Measurements from ENCODE around the gene PTPRT.

PTPRT gene

GRCh38 chr20:42082611-42083010 lies 1107.1 kb downstream of the PTPRT start:
- no peak for DNase-seq
- in situ Hi-C loops (cut with HindIII; ENCODE audit: low pct_ligation_motif_present, low pct_unique_long_range_greater_than_20kb, low sequenced_read_pairs), result no loop called here

- in situ Hi-C loops (cut with HindIII; ENCODE audit: low pct_ligation_motif_present, low pct_unique_long_range_greater_than_20kb, low sequenced_read_pairs), result no loop called here
These were observed 1108.8 kb downstream of the PTPRT start for GRCh38 chr20:42080956-42081355.

GRCh38 chr20:42074944-42075343 lies 1114.8 kb downstream of the PTPRT start:
- no peak for DNase-seq
- in situ Hi-C loops (cut with HindIII; ENCODE audit: low pct_ligation_motif_present, low pct_unique_long_range_greater_than_20kb, low sequenced_read_pairs), result no loop called here

More at GRCh38 chr20:42080956-42081355, 1108.8 kb downstream of the PTPRT start:
- no peak for DNase-seq

GRCh38 chr20:42067596-42067995 lies 1122.1 kb downstream of the PTPRT start:
- DNase-seq, result no peak
- in situ Hi-C loops (cut with HindIII; ENCODE audit: low pct_ligation_motif_present, low pct_unique_long_range_greater_than_20kb, low sequenced_read_pairs), result no loop called here

- in situ Hi-C loops (cut with HindIII; ENCODE audit: low pct_ligation_motif_present, low pct_unique_long_range_greater_than_20kb, low sequenced_read_pairs), result no loop called here
- DNase-seq, result no peak
These were observed 1122.5 kb downstream of the PTPRT start for GRCh38 chr20:42067174-42067573.

GRCh38 chr20:42063141-42063540 lies 1126.6 kb downstream of the PTPRT start:
- in situ Hi-C loops (cut with HindIII; ENCODE audit: low pct_ligation_motif_present, low pct_unique_long_range_greater_than_20kb, low sequenced_read_pairs), result no loop called here

GRCh38 chr20:42053350-42053749 lies 1136.4 kb downstream of the PTPRT start:
- DNase-seq, result no peak
- in situ Hi-C loops (cut with HindIII; ENCODE audit: low pct_ligation_motif_present, low pct_unique_long_range_greater_than_20kb, low sequenced_read_pairs), result no loop called here

More at GRCh38 chr20:42063141-42063540, 1126.6 kb downstream of the PTPRT start:
- DNase-seq, result no peak

GRCh38 chr20:42051921-42052320 lies 1137.8 kb downstream of the PTPRT start:
- DNase-seq, result no peak
- in situ Hi-C loops (cut with HindIII; ENCODE audit: low pct_ligation_motif_present, low pct_unique_long_range_greater_than_20kb, low sequenced_read_pairs), result no loop called here

- in situ Hi-C loops (cut with HindIII; ENCODE audit: low pct_ligation_motif_present, low pct_unique_long_range_greater_than_20kb, low sequenced_read_pairs), result no loop called here
- DNase-seq, result no peak
These were observed 1143.2 kb downstream of the PTPRT start for GRCh38 chr20:42046371-42047085.

GRCh38 chr20:42043921-42044320 lies 1145.8 kb downstream of the PTPRT start:
- in situ Hi-C loops (cut with HindIII; ENCODE audit: low pct_ligation_motif_present, low pct_unique_long_range_greater_than_20kb, low sequenced_read_pairs), result no loop called here
- no peak for DNase-seq

GRCh38 chr20:42041000-42041565 lies 1148.6 kb downstream of the PTPRT start:
- no peak for DNase-seq
- in situ Hi-C loops (cut with HindIII; ENCODE audit: low pct_ligation_motif_present, low pct_unique_long_range_greater_than_20kb, low sequenced_read_pairs), result no loop called here

GRCh38 chr20:42027746-42028268 lies 1161.9 kb downstream of the PTPRT start:
- in situ Hi-C loops (cut with HindIII; ENCODE audit: low pct_ligation_motif_present, low pct_unique_long_range_greater_than_20kb, low sequenced_read_pairs), result no loop called here
- peak; percentile 6 for DNase-seq

- in situ Hi-C loops (cut with HindIII; ENCODE audit: low pct_ligation_motif_present, low pct_unique_long_range_greater_than_20kb, low sequenced_read_pairs), result no loop called here
- DNase-seq, result no peak
These were observed 1163.1 kb downstream of the PTPRT start for GRCh38 chr20:42026599-42026998.

GRCh38 chr20:42024653-42025052 lies 1165.1 kb downstream of the PTPRT start:
- in situ Hi-C loops (cut with HindIII; ENCODE audit: low pct_ligation_motif_present, low pct_unique_long_range_greater_than_20kb, low sequenced_read_pairs), result no loop called here
- peak; percentile 9 for DNase-seq

Measured in ACHN (cell line).